RWPE2 (cell line): Measurements from ENCODE around the gene CYP3A5.
A peak's percentile ranks its signal among the peaks of the same experiment; 100 is the strongest.
"Not testable (repeated sequence)": the region's sequence is repeated elsewhere in the genome, so short reads cannot be mapped to it uniquely, and the experiment has no call there.

Experiments
- ATAC-seq: fragments of 200-7000 bp; cut with Tn5 transposase; 3 replicates; pipeline ENCODE4 v1.9.1; 2021; ENCODE audit warnings: low read depth
- DNase-seq: peaks from one replicate; pipeline ENCODE4 v3.0.0-alpha.2; 2020; ENCODE audit warnings: low spot score
- H3K27ac ChIP-seq: fragments of 450-650 bp; 2 replicates; pipeline ENCODE4 v1.5.1; 2017; ENCODE audit warnings: mild to moderate bottlenecking; ENCODE audit not compliant: poor library complexity, severe bottlenecking
- H3K27me3 ChIP-seq: fragments of 250-450 bp; sonication (Bioruptor Pico); 2 replicates; pipeline ENCODE4 v1.5.1; 2021; ENCODE audit warnings: mild to moderate bottlenecking, moderate library complexity; ENCODE audit not compliant: insufficient read depth, poor library complexity, severe bottlenecking
- H3K36me3 ChIP-seq: fragments of 250-450 bp; sonication (Bioruptor Pico); 2 replicates; pipeline ENCODE4 v1.5.1; 2020; ENCODE audit warnings: low read depth, mild to moderate bottlenecking, moderate library complexity
- H3K4me1 ChIP-seq: fragments of 250-450 bp; sonication (Bioruptor Pico); 2 replicates; pipeline ENCODE4 v1.5.1; 2021; ENCODE audit warnings: mild to moderate bottlenecking, moderate library complexity; ENCODE audit not compliant: insufficient read depth, poor library complexity, severe bottlenecking
- H3K4me3 ChIP-seq: fragments of 250-450 bp; sonication (Bioruptor Pico); 2 replicates; pipeline ENCODE4 v1.5.1; 2021; ENCODE audit warnings: mild to moderate bottlenecking, moderate library complexity; ENCODE audit not compliant: severe bottlenecking
- H3K9me3 ChIP-seq: fragments of 250-450 bp; sonication (Bioruptor Pico); 2 replicates; pipeline ENCODE4 v1.5.1; 2021; ENCODE audit warnings: mild to moderate bottlenecking, moderate library complexity; ENCODE audit not compliant: severe bottlenecking
- TF ChIP-seq, protein P1 (sequence below): fragments of 450-650 bp; IDR thresholded peaks from one replicate; pipeline ENCODE4 v1.5.1; 2017; ENCODE audit warnings: mild to moderate bottlenecking, moderate library complexity; ENCODE audit not compliant: poor library complexity, severe bottlenecking

The CYP3A5 gene

DNA sequence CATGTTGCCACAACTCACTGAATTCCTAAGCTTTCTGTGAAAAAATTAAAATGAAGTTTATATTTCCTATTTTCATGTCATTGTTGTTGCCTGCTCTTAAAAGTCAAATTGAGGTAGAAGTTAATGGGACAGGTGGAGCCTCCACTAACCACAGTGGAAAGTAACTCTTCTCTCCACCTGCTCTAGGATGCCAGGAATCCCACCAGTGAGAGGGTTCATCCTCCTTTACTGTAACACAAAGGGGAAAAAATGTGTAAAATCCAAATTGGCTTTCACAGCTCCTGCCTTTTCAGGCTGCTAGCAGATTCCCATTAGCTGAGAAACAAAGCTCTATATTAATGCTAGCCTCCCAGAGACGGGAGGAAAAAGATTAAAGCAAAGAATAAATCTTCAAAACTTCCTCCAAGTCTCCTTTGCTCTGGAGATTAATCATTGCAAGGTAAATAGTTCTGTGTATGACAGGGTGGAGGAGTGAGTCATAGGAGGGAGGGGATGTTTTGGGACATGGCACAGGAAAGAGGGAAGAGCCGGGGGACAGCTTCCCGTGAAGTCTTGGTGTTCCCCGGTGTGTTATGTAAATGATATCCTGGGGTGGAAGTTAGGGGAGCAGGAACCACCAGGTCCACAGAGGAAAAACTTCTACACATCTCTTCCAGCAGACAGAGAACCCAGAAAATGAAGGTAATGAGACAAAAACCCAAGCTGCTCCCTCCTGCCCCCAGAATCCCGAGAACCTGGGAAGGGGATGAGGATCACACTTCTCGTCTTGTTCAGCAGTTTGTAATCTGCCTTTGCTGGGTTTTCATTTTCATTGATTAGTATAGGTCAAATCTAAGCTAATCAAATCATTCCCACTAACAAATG, 19.3 kb upstream of the CYP3A5 start:
- not testable (repeated sequence) for H3K4me3 ChIP-seq, DNase-seq
- peak overlapping the region; percentile 10 for H3K27ac ChIP-seq

DNA sequence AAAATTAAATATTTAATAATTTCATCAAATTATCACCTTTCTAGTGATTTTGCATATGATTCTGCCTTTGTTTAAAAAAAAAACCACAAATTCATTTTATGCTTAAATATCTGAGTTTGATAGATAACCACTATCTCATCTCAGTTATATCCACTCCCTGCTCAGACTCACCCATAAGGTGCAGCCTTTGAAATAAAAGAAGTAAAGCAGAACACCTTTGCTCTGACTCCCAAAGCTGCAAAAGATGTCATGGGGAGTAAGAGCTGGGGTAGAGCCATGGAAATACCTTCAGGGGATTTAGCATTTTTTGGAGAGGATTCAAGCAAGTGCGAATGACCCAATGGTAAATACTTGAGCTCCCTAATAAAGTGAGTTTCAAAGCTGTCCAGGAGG, 15.1 kb upstream of the CYP3A5 start:
- Histone ChIP-seq H3K4me3 (no peak overlapping the region), H3K27ac (no peak overlapping the region), H3K9me3 (no peaks in the 10 kb centered on the region), H3K36me3 (no peaks in the 10 kb centered on the region), H3K4me1 (peaks cover 9% of the 10 kb centered on the region), H3K27me3 (no peaks in the 10 kb centered on the region)
- DNase-seq (no peak), ATAC-seq (no peak)
- TF ChIP-seq, protein P1, sequence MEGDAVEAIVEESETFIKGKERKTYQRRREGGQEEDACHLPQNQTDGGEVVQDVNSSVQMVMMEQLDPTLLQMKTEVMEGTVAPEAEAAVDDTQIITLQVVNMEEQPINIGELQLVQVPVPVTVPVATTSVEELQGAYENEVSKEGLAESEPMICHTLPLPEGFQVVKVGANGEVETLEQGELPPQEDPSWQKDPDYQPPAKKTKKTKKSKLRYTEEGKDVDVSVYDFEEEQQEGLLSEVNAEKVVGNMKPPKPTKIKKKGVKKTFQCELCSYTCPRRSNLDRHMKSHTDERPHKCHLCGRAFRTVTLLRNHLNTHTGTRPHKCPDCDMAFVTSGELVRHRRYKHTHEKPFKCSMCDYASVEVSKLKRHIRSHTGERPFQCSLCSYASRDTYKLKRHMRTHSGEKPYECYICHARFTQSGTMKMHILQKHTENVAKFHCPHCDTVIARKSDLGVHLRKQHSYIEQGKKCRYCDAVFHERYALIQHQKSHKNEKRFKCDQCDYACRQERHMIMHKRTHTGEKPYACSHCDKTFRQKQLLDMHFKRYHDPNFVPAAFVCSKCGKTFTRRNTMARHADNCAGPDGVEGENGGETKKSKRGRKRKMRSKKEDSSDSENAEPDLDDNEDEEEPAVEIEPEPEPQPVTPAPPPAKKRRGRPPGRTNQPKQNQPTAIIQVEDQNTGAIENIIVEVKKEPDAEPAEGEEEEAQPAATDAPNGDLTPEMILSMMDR = no peak

More for the DNA sequence above, 19.3 kb upstream of the CYP3A5 start:
- ATAC-seq = peak; percentile 98
- H3K9me3 ChIP-seq, H3K4me1 ChIP-seq, H3K27me3 ChIP-seq, H3K36me3 ChIP-seq: not testable (repeated sequence)

DNA sequence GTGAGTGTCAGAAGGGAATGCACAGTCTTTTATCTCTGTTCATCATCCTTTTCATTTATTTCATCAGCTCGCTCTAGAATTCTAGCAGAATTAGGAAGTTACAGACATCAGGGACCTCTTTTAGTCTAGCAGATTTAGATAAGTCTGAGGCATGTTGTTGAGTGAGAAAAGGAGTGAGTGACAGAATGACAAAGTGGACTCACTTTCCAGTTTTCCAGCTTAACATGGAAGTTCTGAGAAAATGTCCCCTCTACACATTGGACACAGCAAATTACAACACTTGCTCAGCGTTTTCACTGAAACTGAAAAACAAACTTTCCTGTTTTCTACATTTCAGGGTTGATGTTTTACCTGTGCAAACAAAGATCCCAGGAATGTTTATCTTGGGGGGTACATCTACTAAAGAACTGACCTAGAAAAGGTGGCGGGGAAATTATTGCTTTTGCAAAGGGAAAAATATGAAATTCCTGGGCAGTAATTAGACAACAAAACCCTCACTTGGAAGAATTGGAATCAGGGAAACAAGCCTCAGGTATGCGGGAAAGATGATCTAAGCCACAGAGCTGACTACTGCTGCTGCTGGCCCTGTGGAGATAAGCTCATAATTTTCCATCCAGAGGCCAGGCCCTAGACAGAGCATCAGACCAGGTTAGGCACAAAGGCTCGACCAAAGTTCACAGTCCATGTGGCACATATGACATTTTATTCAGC, 14.6 kb upstream of the CYP3A5 start:
- no peak for DNase-seq
- H3K27me3 ChIP-seq = no peaks in the 10 kb centered on the region
- H3K4me1 ChIP-seq = peaks cover 9% of the 10 kb centered on the region
- no peak overlapping the region for H3K27ac ChIP-seq
- no peak for ATAC-seq
- TF ChIP-seq, protein P1 = no peak
- H3K4me3 ChIP-seq = no peak overlapping the region
- no peaks in the 10 kb centered on the region for H3K9me3 ChIP-seq
- no peaks in the 10 kb centered on the region for H3K36me3 ChIP-seq

DNA sequence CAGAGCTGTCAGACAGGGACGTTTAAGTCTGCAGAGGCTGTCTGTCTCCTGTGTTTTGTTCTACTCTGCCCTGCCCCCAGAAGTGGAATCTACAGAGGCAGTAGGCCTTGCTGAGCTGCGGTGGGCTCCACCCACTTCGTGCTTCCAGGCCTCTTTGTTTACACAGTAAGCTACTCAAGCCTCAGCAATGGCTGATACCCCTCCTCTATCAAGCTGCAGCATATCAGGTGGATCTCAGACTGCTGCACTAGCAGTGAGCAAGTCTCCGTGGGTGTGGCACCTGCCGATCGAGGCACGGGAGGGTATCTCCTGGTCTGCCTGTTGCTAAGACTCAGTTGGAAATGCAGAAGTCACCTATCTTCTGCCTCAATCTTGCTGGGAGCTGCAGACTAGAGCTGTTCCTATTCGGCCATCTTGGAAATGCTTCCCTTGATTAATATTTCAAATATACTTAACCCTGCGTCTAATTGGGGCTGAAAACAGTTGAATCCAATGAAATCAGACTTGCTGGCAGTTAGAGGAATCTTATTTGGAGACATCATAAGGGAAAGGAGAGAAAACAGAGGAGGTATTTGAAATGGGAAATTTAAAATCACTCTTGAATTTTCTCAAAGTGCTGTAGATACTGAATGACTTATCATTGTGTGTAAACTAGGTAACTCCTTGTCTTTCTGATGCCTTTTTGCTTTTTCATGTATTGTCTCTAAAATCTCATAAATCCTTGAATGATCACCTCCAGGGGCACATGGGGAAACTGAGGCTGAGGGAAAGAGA, 13.8 kb upstream of the CYP3A5 start:
- Histone ChIP-seq H3K4me3 (no peak overlapping the region), H3K4me1 (peaks cover 6% of the 10 kb centered on the region)
- TF ChIP-seq, protein P1 = no peak

DNA sequence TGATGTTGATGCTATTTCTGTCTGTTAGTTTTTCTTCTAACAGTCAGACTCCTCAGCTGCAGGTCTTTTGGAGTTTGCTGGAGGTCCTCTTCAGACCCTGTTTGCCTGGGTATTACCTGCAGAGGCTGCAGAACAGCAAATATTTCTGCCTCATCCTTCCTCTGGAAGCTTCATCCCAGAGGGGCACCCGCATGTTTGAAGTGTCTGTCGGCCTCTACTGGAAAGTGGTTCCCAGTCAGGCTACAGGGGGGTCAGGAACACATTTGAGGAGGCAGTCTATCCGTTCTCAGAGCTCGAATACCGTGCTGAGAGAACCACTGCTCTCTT, 13.3 kb upstream of the CYP3A5 start:
- no peak for DNase-seq
- TF ChIP-seq, protein P1 = no peak
- Histone ChIP-seq H3K36me3 (no peaks in the 10 kb centered on the region), H3K27me3 (no peaks in the 10 kb centered on the region), H3K4me1 (peaks cover under 1% of the 10 kb centered on the region), H3K27ac (no peak overlapping the region), H3K4me3 (no peak overlapping the region), H3K9me3 (no peaks in the 10 kb centered on the region)
- no peak for ATAC-seq

More for the DNA sequence above, 13.8 kb upstream of the CYP3A5 start:
- DNase-seq (no peak), ATAC-seq (peak; percentile 38; the same call in 1 of the 3 replicates)
- Histone ChIP-seq H3K27me3 (no peaks in the 10 kb centered on the region), H3K27ac (no peak overlapping the region), H3K9me3 (no peaks in the 10 kb centered on the region), H3K36me3 (no peaks in the 10 kb centered on the region)

DNA sequence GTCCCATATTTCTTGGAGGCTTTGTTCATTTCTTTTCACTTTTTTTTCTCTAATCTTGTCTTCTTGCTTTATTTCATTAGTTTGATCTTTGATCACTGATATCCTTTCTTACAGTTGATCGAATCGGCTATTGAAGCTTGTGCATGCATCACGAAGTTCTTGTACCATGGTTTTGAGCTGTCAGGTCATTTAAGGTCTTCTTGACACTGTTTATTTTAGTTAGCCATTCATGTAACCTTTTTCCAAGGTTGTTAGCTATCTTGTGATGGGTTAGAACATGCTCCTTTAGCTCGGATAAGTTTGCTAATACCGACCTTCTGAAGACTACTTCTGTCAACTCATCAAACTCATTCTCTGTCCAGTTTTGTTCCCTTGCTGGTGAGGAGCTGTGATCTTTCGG, 12.8 kb upstream of the CYP3A5 start:
- not testable (repeated sequence) for H3K27ac ChIP-seq, DNase-seq, H3K9me3 ChIP-seq, H3K36me3 ChIP-seq, H3K4me1 ChIP-seq, ATAC-seq, H3K27me3 ChIP-seq, H3K4me3 ChIP-seq

DNA sequence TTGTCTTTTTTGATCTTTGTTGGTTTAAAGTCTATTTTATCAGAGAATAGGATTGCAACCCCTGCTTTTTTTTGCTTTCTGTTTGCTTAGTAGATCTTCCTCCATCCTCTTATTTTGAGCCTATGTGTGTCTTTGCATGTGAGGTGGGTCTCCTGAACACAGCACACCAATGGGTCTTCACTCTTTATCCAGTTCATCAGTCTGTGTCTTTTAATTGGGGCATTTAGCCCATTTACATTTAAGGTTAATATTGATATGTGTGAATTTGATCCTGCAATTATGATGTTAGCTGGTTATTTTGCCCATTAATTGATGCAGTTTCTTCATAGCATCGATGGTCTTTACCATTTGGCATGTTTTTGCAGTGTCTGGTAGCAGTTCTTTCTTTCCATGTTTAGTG, 11.9 kb upstream of the CYP3A5 start:
- H3K36me3 ChIP-seq, H3K27ac ChIP-seq, H3K27me3 ChIP-seq, H3K4me1 ChIP-seq, DNase-seq, ATAC-seq, H3K4me3 ChIP-seq, H3K9me3 ChIP-seq: not testable (repeated sequence)
